ENCODE data around the gene CDYL.
"Not testable (repeated sequence)": the region's sequence is repeated elsewhere in the genome, so short reads cannot be mapped to it uniquely, and the experiment has no call there.

The CDYL gene

DNA sequence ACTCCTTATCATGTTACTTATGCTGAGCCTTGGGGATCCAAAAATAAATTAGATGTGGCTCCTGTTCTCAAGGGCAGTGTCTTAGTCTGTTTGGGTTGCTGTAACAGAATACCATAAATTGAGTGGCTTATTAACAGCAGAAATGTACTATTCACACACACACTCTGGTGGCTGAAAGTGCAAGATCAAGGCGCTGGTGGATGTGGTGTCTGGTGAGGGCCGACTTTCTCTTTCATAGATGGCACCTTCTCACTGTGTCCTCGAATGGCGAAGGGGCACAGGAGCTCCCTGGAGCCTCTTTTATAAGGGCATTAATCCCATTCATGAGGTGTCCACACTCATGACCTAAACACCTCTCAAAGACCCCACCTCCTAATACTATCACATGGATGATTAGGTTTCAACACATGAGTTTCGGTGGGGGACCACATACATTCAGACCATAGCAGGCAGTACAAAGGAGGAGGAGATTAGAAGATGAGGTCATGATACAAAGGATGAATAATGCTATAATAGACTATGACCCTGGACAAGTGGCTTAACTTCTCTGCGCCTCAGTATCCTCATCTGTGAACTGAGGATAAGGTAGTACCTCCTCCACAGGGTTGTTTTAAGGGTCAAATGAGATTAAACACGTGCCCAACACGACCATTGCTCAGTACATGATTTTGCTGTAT is 193.5 kb downstream of the CDYL start:
- no peak for DNase-seq

DNA sequence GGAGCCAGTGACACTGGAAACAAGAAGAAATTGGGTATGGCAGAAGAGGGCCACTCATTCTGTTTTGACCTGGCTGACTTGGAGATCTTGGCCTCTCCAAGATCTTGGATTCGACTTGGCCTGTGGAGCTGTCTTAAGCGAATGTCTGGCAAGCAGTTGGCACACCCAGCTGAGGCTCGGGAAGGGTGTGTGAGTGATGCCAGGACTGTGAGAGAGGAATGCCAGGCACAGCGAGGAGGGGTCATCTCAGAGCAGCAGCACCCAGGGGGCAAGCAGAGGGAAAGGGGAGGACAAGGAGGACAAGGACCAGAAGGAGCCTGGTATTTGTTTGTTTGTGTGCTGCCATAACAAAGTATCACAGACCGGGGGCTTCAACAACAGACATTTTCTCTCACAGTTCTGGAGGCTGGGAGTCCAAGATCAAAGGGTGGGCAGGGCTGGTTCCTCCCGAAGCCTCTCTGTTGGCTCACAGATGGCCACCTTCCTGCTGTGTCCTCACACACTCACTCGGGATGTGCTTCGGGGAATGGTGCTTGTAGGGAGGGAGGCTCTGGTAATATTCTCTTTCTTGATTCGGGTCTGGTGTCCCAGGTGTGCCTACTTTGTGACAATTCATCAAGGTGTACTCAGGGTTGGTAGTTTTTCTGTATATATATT is 194.7 kb downstream of the CDYL start:
- no peak for DNase-seq

DNA sequence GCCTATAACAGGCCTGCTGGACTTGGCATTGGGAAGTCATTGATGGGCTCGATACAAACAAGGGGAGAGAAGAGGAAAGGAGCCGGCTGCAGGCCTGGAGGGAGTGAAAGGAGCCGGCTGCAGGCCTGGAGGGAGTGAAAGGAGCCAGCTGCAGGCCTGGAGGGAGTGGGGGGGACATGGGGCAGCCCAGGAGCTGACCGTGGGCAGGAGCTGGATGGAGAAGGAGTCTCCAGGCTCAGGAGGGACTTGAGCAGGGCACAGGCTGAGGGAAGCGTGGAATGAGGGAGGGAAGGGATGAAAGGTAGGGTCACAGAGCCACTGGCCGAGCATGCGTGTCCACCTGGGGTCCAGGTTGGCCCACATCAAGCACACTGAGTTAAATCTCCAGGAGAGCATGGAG is 195.6 kb downstream of the CDYL start:
- no peak for DNase-seq

DNA sequence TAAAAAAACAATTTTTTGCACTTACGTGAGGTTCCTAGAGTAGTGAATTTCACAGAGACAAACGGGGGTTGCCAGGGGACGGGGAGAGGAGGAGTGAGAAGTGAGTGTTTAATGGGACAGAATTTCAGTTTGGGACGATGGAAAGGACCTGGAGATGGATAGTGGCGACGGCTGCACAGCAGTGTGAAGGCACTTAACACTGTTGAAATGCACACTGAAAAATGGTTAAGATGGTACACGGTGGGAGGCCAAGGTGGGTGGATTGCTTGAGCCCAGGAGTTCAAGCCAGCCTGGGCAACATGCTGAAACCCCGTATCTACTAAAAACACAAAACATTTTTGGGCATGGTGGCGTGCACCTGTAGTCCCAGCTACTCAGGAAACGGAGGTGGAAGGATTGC is 196.2 kb downstream of the CDYL start:
- no peak for DNase-seq

DNA sequence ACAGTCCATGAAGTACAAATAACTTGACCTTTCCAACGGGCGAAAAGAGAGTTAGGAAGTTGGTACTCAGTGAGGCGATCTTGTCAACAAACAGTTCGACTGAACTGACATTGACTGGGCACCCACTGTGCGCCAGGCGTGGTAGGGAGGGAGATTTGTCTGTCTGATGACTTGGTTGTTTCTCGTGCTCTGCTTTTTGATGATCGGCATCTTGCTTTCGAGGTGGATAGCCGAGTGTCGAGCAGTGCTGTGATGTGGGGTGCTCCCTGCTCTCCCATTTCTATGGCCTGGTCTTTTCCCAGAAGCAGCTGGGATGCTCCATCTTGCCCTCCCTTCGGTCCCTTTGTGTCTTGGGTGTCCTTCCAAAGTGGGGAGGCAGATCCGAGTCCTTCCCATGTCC is 197.2 kb downstream of the CDYL start:
- no peak for DNase-seq

DNA sequence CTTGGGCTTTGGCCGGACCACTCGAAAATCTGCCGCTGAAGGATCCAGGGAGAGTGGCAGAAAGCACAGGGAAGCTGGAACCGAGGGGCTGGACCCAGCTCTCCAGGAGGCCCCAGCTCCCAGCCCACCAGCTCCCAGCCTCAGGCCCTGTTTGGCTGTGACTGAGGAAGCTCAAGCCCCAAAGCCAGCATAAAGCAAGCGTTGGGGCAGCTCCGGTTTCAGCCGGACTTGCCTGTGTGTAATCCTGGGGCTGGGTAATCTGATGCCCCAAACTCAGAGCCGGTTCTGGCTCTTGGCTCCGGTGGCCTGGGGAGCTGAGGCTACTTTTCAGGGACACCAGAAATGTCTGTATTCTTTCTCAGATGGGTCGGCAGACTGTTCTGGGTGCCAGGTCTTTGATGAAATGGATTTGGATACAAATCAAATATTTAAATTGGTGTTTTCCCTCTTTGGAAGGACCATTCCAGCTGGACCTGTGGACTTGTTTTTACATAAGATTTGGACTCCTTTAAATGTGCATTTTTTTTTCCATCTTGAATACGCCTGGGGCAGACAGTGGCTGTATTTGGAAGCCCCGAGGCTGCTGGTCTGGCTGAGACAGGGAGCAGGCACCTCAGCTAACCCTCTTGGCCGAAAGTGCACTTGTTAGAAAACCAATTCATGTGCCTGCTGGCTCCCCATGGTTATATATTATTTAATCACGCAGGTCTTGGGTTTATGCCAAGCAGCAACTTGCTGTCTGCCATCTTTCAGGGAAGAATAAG is 198.0 kb downstream of the CDYL start:
- no peak for DNase-seq

DNA sequence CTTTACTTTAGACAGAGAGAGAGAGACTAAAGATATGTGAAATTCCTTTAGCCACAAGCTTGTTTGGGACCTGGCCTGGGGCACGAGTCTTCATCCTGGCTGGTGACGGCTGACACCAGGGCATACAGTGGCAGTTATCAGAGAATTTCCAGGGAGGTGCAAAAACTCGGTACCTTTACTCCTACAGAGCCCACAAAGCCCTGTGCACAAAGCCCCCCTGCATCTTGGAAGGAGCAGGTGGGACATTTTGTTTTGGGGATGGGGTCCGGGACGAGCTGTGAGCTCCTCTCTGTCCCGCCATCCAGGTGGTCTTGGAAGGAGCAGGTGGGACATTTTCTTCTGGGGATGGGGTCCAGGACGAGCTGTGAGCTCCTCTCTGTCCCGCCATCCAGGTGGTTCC is 198.8 kb downstream of the CDYL start:
- DNase-seq = no peak

DNA sequence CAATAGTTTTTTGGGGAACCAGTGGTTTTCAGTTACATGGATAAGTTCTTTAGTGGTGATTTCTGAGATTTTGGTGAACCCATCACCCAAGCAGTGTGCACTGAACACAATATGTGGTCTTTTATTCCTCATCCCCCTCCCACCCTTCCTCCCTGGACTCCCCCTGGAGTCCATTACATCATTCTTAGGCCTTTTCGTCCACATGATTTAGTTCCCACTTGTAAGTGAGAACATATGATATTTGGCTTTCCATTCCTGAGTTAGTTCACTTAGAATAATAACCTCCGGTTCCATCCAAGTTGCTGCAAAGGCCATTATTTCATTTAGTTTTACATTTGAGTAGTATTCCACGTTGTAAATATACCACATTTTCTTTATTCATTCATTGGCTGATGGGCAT is 199.3 kb downstream of the CDYL start:
- no peak for DNase-seq

DNA sequence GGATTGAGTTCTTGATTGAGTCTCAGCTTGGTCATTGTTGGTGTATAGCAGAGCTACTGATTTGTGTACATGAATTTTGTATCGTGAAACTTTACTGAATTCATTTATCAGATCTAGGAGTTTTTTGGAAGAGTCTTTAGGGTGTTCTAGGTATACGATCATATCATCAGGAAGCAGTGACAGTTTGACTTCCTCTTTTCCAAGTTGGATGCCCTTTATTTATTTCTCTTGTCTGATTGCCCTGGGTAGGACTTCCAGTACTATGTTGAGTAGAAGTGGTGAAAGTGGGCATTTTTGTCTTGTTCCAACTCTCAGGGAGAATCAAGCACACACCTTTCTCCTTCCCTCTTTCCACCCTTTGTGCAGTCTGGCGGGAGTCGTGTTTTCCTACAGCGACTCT is 201.3 kb downstream of the CDYL start:
- DNase-seq = no peak

DNA sequence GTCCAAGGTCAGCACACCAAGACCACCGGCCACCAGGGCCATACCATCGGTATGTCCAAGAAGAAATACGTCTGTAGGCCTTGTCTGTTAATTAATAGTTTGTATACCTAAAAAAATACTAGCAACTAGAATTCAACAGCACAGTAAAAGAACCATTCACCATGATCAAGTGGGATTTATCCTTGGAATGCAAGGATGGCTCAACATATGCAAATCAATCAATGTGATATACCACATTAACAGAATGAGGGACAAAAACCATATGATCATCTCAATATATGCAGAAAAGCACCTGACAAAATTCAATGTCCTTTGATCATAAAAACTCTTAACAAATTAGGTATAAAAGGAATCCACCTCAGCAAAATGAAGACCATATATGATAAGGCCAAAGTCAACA is 203.2 kb downstream of the CDYL start:
- no peak for DNase-seq

DNA sequence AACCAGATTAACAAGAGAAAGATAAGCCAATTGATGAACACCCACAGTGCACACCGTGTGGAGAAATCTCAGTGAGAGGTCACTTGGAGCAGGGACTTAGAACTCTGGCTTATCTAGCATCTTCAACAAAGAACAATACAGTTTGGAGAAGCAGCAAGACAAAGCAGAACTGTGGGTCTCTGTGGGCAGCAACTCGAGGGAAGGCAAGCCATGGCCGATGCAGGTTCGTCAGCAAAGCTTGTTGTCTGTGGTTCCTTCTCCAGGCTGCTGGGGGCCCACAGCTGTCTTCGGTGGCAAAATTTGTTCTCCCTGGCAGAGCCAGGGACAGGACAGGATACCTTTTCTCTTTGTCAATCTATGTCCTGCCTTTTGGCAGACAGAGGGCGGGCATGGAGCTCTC is 205.6 kb downstream of the CDYL start:
- no peak for DNase-seq

DNA sequence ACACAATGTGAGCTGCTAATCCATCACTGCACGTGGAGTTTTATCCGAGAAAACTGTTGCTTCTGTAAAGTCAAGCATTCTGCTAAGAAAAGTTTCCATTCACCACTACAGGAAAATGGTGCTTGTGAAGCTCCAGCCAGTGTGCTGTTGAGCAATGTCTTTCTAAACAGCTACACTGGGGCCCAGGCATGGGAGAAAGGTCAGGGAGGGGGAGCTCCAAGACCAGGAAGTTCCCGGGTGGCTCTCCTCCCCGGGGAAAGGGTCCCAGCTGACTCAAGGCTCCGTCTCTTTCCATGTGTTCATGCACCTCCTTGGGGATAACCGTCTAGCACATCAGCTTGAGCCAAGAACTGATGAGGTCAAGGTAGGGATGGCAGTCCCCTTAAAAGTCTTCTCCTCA is 207.1 kb downstream of the CDYL start:
- DNase-seq = no peak

DNA sequence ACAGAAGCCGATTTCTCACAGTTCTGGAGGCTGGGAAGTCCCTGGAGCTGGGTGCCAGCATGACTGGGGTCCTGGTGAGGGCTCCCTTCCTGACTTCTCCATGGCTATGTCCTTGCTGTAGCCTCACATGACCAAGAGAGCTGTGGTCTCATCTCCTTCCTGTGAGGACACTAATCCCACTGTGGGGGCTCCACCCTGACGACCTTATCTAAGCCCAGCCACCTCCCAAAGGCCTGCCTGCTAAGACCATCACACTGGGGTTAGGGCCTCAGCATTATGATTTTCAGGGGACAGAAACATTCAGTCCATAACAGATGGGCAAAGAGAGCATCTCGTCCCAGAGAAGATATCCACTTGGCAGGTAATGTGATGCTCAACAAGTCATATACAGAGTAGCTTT is 210.8 kb downstream of the CDYL start:
- no peak for DNase-seq

DNA sequence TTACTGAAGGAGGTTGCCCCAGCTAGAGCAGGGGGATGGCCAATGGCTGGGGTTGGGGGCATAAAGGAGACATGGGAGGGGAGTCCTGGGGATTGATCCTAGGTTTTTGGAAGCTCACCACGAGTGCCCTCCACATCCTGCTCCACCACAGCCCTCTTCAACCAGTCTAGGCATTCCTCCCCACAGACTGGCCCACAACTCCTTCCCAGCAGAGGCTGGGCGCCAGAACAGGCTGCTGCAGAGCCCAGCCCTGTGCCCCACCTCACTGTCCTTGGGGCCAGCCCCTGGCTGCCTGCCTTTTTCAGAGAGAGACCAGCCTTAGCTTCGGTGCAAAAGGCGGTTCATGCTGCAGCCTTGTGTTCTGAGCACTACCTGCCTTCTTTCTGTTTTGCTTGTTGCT is 211.2 kb downstream of the CDYL start:
- no peak for DNase-seq

DNA sequence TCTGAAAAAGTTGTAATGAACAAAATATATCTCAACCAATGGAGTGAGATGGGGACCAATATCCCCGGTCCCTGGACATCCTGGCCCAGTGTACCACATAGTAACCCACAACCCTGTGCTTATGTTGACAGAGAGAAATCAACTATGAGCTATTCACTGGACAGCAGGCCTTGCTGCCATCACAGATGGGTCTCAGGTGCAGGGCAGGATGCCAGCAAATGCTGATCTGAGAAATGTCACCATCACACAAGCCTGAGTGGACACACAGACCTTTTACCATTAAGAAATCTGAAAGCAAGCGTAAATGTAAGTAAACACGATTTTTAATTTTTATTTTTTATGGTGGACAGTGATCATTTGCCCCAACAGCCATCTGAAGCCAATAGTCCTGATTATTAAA is 218.5 kb downstream of the CDYL start:
- DNase-seq = no peak

DNA sequence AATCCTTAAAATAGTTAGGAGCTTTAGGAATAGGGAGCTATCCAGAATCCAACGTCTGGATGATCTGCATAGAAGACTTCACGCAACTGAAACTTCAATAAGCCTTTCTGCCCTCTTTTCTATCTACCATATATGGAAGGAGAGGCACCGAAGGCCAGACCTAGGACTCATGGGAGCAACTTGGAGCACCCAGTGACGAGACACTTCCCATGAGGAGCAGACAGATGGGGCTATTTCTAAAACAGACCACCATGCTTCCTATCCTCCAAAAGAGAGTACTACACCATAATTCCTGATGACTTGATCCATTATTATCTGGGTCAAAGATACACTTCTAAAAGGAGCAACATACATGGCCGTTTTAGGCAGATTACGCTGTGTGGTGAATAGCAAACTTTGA is 221.7 kb downstream of the CDYL start:
- DNase-seq = no peak

DNA sequence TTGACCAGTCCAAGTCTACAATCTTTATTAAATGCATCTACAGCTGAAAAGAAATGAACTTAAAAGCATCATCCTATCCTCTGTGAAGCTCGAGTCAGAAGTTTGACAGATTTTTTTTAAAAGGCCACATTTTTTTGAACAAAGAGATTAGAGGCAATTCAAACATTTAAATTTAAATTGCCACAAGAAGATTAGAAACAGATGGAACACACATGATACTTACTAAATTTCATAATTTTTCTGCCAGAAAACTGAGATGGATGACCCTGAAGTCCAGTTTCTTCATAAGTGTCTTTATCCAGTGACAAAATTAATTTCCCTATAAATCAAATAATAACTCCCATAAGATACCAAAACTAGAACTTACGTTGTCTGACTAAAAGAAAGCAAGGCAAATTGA is 223.4 kb downstream of the CDYL start:
- no peak for DNase-seq

DNA sequence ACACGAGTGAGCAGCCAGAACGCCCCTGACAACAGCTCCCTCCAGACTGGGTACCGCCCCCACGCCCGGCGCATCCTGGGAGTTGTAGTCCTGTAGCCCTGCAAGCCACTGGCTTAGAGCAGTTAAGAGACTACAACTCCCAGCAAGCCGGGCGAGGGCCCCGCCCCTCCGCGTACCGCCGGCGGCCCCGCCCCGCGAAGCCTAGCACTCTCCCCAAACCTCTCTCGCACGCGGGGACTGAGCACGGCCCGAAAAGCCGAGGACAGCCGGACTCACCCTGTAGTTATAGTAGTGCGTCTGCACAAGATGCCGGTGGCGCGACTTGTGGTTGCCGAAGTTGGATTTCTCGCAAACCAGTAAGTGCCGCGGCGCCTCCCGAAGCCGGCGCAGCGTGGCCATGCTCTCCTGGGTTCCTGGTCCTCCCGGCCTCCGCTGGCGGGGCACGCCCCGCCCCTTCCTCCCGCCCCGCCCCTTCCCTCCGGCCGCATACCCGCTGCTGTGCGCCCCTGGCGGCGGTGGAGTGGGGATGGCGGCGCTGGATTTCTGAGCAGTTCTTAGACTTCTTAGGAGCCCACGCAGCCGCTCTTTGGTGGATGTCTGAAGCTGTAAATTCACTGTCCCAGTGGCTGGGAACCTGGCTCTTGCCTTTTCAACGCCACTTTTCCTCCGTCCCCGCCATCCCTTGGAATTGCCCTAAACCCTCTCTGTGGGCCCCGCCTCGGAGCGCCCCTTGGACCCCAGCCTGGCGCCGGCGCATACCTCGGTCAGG is 227.6 kb downstream of the CDYL start, which contains the start of gene RPP40:
Gene RPP40 (minus strand): TSS at position 434 of the 769 bp plus-strand sequence. CDS start 35 bp downstream, at position 399.
- DNase-seq = peak; percentile 99

DNA sequence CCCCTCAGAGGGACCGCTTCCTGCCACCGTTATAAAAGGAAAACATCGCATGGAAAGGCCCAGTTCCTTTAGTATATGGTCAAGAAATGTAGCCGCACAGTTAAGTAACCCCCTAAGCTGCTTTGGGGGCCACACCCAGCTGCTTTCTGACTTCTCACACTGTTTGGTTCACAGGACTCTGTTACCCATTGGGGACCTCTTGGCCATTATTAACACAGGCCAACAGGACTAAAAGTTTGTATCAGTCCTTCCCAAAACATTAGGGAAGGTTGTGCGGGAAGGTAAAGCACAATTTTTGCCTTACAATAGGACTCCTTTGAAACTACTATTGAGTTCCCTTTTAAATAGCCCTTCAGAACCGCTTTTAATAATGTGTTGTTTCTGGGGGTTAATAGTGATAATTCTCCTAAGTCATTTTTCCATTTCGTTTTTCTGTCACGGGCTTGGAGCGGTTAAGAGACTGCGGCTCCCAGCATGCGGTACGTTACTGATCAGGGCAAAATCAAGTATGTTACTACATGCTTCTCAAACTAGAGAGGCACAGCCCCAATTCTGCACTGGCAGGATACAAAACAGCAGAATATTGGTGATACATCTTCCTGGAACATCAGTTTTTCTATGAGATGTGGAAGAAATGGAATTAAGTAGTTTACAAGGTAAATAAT is 228.3 kb downstream of the CDYL start:
- no peak for DNase-seq

DNA sequence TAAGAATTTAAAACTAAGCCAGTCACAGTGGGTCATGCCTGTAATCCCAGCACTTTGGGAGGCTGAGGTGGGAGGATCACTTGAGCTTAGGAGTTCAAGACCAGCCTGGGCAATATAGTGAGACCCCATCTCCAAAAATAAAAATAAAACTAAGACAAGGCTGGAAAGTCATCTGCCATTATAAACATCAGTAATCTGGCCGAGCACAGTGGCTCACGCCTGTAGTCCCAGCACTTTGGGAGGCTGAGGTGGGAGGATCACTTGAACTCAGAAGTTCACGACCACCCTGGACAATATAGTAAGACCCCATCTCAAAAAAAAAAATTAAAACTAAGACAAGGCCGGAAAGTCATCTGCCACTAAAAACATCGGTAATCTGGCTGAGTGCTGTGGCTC is 228.8 kb downstream of the CDYL start:
- not testable (repeated sequence) for DNase-seq
